Hematopoietic multipotent progenitor cell treated with erythropoietin and hydrocortisone succinate and interleukin-3 and kit ligand, for 8 days (in vitro differentiated cells): Measurements from ENCODE around the gene HGD.
"Not testable (repeated sequence)": the region's sequence is repeated elsewhere in the genome, so short reads cannot be mapped to it uniquely, and the experiment has no call there.

Experiments
- DNase-seq: peaks from one replicate; pipeline ENCODE4 v3.0.0-alpha.2; 2015

The HGD gene

GRCh38 chr3:120636795-120637401 lies 45.1 kb downstream of the HGD start:
- DNase-seq: no peak

- DNase-seq: no peak
Observed at GRCh38 chr3:120634539-120634938, 47.5 kb downstream of the HGD start.

- no peak for DNase-seq
Observed at GRCh38 chr3:120625159-120625586, 56.9 kb downstream of the HGD start.

GRCh38 chr3:120623727-120624093 lies 58.3 kb downstream of the HGD start:
- no peak for DNase-seq

GRCh38 chr3:120622870-120623726 lies 58.9 kb downstream of the HGD start:
- peak; percentile 59 for DNase-seq

GRCh38 chr3:120622457-120622856 lies 59.6 kb downstream of the HGD start:
- no peak for DNase-seq

GRCh38 chr3:120616745-120617144 lies 65.3 kb downstream of the HGD start:
- DNase-seq: not testable (repeated sequence)

- no peak for DNase-seq
Observed at GRCh38 chr3:120615847-120616609, 66.0 kb downstream of the HGD start.

GRCh38 chr3:120614765-120615164 lies 67.3 kb downstream of the HGD start:
- no peak for DNase-seq

- no peak for DNase-seq
Observed at GRCh38 chr3:120608506-120608905, 73.5 kb downstream of the HGD start.

- no peak for DNase-seq
Observed at GRCh38 chr3:120604784-120605183, 77.3 kb downstream of the HGD start.

- no peak for DNase-seq
Observed at GRCh38 chr3:120604382-120604781, 77.7 kb downstream of the HGD start.

- no peak for DNase-seq
Observed at GRCh38 chr3:120602682-120603081, 79.4 kb downstream of the HGD start.

- no peak for DNase-seq
Observed at GRCh38 chr3:120601554-120601953, 80.5 kb downstream of the HGD start.

- DNase-seq: no peak
Observed at GRCh38 chr3:120599211-120599610, 82.8 kb downstream of the HGD start.

- DNase-seq: no peak
Observed at GRCh38 chr3:120597445-120598049, 84.5 kb downstream of the HGD start.

- DNase-seq: no peak
Observed at GRCh38 chr3:120596853-120597223, 85.2 kb downstream of the HGD start.

GRCh38 chr3:120596116-120596852 lies 85.8 kb downstream of the HGD start, which contains the start of gene NDUFB4:
NDUFB4 (plus strand) TSS chr3:120596336; CDS start chr3:120596360, 24 bp downstream.
- peak; percentile 99 for DNase-seq

- DNase-seq: no peak
Observed at GRCh38 chr3:120595788-120596115, 86.3 kb downstream of the HGD start.

GRCh38 chr3:120587332-120587975 lies 94.6 kb downstream of the HGD start:
- DNase-seq: no peak
